HG02759 (cell line): ENCODE measurements around the gene CACNA1H.

Experiments used
- ATAC-seq: cut with Tn5 transposase; IDR thresholded peaks from one replicate; pipeline ENCODE4 v1.9.1; 2021; ENCODE audit warnings: mild to moderate bottlenecking, moderate library complexity; ENCODE audit not compliant: unreplicated experiment

Gene CACNA1H

GRCh38 chr16:1210461-1210860 lies 57.6 kb downstream of the CACNA1H start:
- ATAC-seq = no peak

- no peak for ATAC-seq
Measured at GRCh38 chr16:1211451-1212268, 58.8 kb downstream of the CACNA1H start.

GRCh38 chr16:1212616-1213194 lies 59.8 kb downstream of the CACNA1H start:
- ATAC-seq = no peak

- ATAC-seq = no peak
Measured at GRCh38 chr16:1213231-1213630, 60.3 kb downstream of the CACNA1H start.

GRCh38 chr16:1213796-1214372 lies 61.0 kb downstream of the CACNA1H start:
- ATAC-seq = no peak

- ATAC-seq = no peak
Measured at GRCh38 chr16:1214719-1215118, 61.8 kb downstream of the CACNA1H start.

GRCh38 chr16:1215574-1216295 lies 62.8 kb downstream of the CACNA1H start:
- no peak for ATAC-seq

GRCh38 chr16:1216296-1216619 lies 63.4 kb downstream of the CACNA1H start:
- ATAC-seq = no peak

GRCh38 chr16:1216681-1217400 lies 63.9 kb downstream of the CACNA1H start:
- no peak for ATAC-seq

GRCh38 chr16:1217526-1217925 lies 64.6 kb downstream of the CACNA1H start:
- ATAC-seq = no peak

GRCh38 chr16:1218061-1218929 lies 65.4 kb downstream of the CACNA1H start:
- no peak for ATAC-seq

GRCh38 chr16:1218930-1219611 lies 66.2 kb downstream of the CACNA1H start:
- no peak for ATAC-seq

GRCh38 chr16:1220098-1220728 lies 67.3 kb downstream of the CACNA1H start:
- no peak for ATAC-seq

GRCh38 chr16:1220841-1221627 lies 68.1 kb downstream of the CACNA1H start:
- no peak for ATAC-seq

GRCh38 chr16:1221628-1222552 lies 69.0 kb downstream of the CACNA1H start:
- no peak for ATAC-seq

- no peak for ATAC-seq
Measured at GRCh38 chr16:1222553-1223354, 69.8 kb downstream of the CACNA1H start.
